Activated T-cell treated with anti-CD3 and anti-CD28 coated beads for 24 hours (primary cell): ENCODE measurements around the gene FRMPD1.
"Not testable (repeated sequence)": the region's sequence is repeated elsewhere in the genome, so short reads cannot be mapped to it uniquely, and the experiment has no call there.

Experiments used
- DNase-seq: peaks from one replicate; pipeline ENCODE4 v3.0.0-alpha.2; 2020; ENCODE audit warnings: low read depth

The FRMPD1 gene, protein sequence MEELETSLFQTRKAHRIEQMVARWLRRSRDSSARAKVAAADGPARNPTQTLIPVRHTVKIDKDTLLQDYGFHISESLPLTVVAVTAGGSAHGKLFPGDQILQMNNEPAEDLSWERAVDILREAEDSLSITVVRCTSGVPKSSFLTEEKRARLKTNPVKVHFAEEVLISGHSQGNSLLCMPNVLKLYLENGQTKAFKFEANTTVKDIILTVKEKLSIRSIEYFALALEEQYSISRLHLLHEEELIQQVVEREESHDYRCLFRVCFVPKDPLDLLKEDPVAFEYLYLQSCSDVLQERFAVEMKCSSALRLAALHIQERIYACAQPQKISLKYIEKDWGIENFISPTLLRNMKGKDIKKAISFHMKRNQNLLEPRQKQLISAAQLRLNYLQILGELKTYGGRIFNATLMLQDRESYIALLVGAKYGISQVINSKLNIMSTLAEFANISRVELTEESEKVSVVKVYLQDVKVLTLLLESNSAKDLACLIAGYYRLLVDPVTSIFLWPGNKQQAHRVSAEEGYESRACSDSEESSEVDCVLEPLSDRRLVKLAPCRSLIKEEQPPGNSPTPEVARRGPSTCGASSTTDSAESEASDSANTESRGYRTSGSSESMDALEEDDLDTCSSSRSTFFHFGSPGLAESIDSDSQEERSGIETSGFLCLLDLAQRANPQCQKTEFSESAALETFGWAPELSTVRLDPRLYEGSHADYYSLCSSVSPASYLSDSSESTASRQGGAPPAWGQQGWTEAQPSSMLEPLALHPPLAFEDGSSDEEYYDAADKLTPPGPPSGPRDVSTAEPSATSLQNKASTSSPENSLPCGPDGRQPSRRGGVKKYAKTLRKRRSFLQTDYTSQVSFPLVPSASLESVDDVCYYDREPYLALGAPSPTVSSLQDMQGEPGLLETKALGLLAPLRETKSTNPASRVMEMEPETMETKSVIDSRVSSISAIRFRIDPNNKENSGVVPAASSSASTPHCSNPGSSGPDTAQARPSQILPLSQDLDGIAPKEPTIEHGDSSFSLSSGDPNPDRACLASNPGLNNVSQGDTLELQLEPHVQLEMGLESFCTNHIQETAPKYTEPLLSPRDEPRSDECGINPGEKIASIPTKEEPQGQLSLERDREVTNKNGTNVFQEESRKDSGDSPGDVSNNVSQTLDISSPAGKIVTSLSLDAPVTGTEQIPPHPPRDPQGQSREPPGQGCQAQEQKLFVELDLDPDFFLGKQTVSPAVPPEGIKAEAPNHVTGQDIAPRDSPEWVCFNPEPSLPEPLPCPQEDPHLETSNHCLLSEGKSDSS (N-terminal part only)

GRCh38 chr9:37650873-37651768 is at the start of gene FRMPD1:
TSS of gene FRMPD1 (plus strand) at chr9:37650954. CDS start at chr9:37692642, 41,688 bp downstream.
- peak; percentile 46 for DNase-seq

DNA sequence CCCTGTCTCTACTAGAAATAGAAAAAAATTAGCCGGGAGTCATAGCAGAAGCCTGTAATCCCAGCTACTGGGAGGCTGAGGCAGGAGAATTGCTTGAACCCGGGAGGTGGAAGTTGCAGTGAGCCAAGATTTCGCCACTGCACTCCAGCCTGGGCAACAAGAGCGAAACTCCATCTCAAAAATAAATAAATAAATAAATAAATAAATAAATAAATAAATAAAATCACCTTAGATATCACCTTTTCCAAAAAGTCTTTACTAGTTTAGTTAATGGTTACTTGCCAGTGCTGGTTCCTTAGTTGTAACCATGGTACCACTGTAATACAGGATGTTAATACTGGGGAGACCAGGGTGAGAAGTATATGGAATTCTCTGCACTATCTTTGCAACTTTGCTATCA is 48.7 kb upstream of the FRMPD1 start:
- not testable (repeated sequence) for DNase-seq

DNA sequence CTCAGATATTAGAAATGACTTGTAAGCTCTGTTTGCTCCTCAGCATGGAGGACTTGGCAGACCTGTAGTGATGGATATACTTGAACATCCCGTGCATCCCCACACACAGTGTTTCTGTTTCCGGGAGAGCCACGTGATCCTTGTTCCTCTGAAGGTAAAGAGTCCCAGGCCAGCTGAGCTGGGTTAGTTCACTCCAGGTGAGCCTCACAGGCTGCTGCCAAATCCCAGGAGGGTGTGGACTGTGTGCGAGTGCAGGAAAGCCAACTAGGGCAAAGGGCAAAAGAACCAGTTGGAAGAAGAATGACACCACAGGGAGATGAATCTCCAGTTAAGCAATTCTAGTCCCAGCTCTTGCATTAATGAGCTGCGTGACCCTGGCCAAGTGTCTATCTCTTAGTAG is 47.9 kb upstream of the FRMPD1 start:
- DNase-seq = no peak

DNA sequence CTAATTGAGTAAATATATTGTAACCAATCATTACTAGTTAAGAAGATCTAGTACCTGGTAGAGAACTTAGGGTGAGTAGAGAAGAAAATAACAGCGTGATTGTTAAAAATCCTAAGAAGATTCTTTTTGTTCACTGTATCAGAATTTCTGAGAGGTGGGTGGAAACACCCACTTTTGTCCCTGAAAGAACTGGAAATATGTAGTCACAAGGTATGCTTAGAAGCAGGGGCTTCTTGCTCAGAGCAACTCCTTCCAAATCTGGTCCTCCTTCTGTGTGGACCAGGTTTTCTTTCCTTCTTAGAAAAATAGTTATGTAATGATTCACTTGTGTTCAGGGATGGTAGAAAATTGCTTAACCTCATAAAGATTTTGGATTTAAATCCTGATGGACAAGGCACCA is 46.5 kb upstream of the FRMPD1 start:
- DNase-seq = no peak

- DNase-seq = no peak
Observed at GRCh38 chr9:37608250-37608649, 42.5 kb upstream of the FRMPD1 start.

GRCh38 chr9:37609735-37610397 is 40.9 kb upstream of the FRMPD1 start:
- DNase-seq = no peak

- DNase-seq = no peak
Observed at GRCh38 chr9:37611014-37611413, 39.7 kb upstream of the FRMPD1 start.

DNA sequence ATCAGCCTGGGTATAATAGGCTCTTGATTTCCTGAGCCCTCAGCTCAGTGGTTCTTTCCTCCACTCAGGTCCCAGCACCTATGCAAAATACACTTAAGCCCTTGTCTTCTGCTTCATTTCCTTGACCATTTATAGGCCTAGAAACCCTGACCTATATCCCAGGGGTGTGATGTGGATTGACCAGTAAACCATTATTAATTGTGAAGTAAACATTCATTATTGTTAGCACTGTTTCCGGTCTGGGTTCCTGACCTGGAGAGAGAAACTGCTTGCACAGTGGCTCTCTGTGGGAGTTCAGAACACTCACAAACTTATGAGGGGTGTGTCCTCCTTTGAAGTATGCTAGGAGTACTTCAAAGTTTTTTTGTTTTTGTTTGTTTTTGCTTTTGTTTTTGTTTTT is 38.8 kb upstream of the FRMPD1 start:
- no peak for DNase-seq

- DNase-seq = no peak
Observed at GRCh38 chr9:37617161-37617560, 33.6 kb upstream of the FRMPD1 start.

GRCh38 chr9:37617832-37618231 is 32.9 kb upstream of the FRMPD1 start:
- DNase-seq = no peak

DNA sequence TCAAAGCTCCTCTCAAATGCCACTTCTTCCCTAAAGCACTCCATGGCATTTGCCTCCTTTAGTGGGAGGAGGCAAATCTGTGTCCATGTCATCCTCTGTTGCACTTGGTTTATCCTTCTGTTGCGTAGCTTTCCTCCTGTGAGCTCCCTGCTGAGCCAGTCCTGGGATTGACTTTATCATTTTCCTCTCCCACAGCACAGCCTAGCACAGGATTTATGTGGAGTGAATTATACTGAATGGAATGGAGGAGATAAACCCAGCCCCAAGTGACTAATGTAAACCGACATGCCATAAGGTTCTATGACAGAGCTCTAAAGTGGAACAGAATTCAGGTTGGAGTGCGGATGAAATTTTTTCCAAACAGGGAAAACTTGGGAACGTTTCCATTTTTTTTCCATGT is 31.9 kb upstream of the FRMPD1 start:
- DNase-seq = no peak

- DNase-seq = no peak
Observed at GRCh38 chr9:37619806-37620205, 30.9 kb upstream of the FRMPD1 start.

- DNase-seq = no peak
Observed at GRCh38 chr9:37620396-37620795, 30.4 kb upstream of the FRMPD1 start.

- no peak for DNase-seq
Observed at GRCh38 chr9:37621273-37622121, 29.3 kb upstream of the FRMPD1 start.

DNA sequence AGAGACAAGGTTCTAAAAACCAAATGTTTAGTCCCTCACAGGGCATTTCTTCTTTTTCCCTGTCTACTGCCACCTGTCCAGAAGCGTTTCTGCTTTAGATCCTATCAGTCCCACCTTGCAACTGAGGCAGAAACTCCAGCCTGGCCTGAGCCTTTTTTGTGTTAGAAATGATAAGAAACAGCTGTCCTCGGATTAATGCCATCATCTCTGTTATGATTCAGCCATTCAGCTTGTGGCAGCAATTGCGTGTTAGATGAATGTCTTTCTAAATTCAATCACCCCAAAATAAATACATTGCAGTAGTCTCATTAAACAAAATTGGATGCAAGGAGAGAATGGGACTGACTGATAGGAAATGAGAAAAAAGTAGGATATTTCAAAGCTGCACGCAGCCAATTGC is 28.3 kb upstream of the FRMPD1 start:
- no peak for DNase-seq

DNA sequence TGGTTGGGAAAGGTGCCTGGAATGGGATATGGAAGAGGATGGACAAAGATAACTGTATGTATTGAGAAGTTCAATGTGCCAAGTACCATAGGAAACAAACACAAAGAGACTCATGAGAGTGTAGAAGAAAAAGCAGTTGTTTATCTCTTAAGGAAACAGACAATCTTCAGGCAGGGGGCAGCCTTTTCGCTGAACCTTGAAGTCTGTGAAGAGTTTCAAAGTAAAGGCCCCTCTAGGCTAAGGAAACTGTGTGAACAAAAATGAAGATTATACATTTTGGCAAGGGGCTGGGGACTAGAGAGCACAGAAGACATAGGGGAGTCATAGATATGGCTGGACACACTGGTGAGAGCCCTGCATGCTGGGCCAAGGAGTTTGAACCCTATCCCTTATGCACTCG is 27.5 kb upstream of the FRMPD1 start:
- no peak for DNase-seq

- no peak for DNase-seq
Observed at GRCh38 chr9:37624073-37624472, 26.7 kb upstream of the FRMPD1 start.

DNA sequence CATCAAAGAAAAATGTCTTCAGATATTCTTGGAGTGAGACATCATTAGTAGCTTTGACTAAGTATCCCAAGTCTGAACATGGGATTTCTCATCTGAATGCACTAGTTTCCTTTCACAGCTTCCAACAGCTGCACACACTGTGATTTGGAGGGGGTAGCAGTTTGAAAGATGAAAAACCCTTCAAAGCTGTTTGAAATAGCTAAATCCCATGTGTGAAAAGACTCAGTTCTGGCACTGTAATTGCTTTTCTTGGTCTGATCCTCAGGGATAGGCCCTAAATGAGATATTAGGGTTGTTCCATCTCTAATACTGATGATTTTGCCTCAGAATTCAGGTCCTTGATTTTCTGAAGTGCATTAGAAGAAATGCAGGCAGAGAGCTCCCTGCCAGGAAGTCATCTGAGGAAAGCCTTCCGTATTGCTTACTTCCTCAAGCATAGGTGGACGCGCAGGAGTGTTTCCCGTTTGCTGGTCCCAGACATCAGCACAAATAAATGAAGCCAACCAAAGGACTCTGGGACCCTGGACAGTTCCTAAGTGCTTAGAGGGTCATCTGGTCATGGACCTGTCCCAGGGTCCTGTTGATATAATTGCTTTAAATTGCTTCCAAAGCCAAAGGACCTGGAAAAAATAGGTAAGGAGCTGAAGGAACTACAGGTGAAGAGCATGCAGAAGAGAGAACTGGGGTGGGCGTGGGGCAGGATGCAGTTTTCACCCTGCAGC is 25.6 kb upstream of the FRMPD1 start:
- DNase-seq = no peak

DNA sequence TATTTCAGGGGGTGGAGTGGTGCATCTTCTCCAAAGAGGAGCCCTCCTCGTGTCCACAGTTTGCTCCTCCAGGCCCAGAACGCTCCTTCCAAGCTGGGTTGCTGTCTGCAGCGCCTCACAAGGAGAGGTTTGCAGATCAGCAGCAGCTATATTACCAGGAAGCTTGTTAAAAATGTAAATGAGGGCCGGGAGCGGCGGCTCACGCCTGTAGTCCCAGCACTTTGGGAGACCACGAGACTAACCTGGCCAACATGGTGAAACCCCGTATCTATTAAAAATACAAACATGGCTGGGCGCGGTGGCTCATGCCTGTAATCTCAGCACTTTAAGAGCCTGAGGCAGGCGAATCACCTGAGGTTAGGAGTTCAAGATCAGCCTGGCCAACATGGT is 25.0 kb upstream of the FRMPD1 start:
- no peak for DNase-seq
